SU-DHL-6 (cell line): ENCODE measurements around the gene FOXK1.

Source experiments
- H2AFZ ChIP-seq: fragments of 200-600 bp; sonication (generic); 2 replicates; pipeline ENCODE4 v1.6.1; 2014; ENCODE audit warnings: low read depth, mild to moderate bottlenecking, moderate library complexity, mixed read lengths, antibody characterized with exemption, low read length; ENCODE audit not compliant: severe bottlenecking
- H3F3A ChIP-seq: fragments of 200-600 bp; shearing (Covaris generic); 2 replicates; pipeline ENCODE4 v1.6.0; 2016; ENCODE audit warnings: antibody characterized with exemption, mild to moderate bottlenecking; ENCODE audit not compliant: insufficient read depth
- H3K27ac ChIP-seq: fragments of 200-600 bp; sonication (generic); 2 replicates; pipeline ENCODE4 v1.5.1; 2016; ENCODE audit warnings: low read depth, mild to moderate bottlenecking, low read length, moderate library complexity, mixed read lengths
- H3K27me3 ChIP-seq: fragments of 200-600 bp; sonication (generic), shearing (Covaris generic); 2 replicates; pipeline ENCODE4 v1.6.0; 2014; ENCODE audit warnings: mild to moderate bottlenecking, low read length
- H3K36me3 ChIP-seq: fragments of 200-600 bp; sonication (generic); 2 replicates; pipeline ENCODE4 v1.6.1; 2014; ENCODE audit warnings: mild to moderate bottlenecking, low read length, mixed read lengths
- H3K4me2 ChIP-seq: fragments of 300-600, 200-600 bp; shearing (Covaris generic), sonication (generic); 2 replicates; pipeline ENCODE4 v1.6.0; 2014; ENCODE audit warnings: low read length, low read depth, mild to moderate bottlenecking; ENCODE audit not compliant: poor library complexity, severe bottlenecking
- H3K4me3 ChIP-seq: fragments of 200-600 bp; sonication (generic); 2 replicates; pipeline ENCODE4 v1.5.1; 2014; ENCODE audit warnings: antibody characterized with exemption, low read length, mild to moderate bottlenecking, mixed read lengths; ENCODE audit not compliant: insufficient read depth, poor library complexity, severe bottlenecking
- H3K79me2 ChIP-seq: fragments of 200-600 bp; sonication (generic); 2 replicates; pipeline ENCODE4 v1.6.1; 2014; ENCODE audit warnings: mild to moderate bottlenecking, low read length, moderate library complexity; ENCODE audit not compliant: insufficient read depth
- H3K9ac ChIP-seq: fragments of 200-600 bp; sonication (generic); 2 replicates; pipeline ENCODE4 v1.7.0; 2014; ENCODE audit warnings: mild to moderate bottlenecking, low read length
- H3K9me2 ChIP-seq: fragments of 200-600 bp; sonication (generic); replicated peaks from 2 replicates; pipeline ENCODE4 v1.6.1; 2014; ENCODE audit warnings: low read length; ENCODE audit not compliant: insufficient read depth
- H3K9me3 ChIP-seq: fragments of 200-600 bp; sonication (generic); 2 replicates; pipeline ENCODE4 v1.6.1; 2014; ENCODE audit warnings: low read length, mixed read lengths; ENCODE audit not compliant: insufficient read depth
- H4K20me1 ChIP-seq: fragments of 200-600 bp; sonication (generic); 2 replicates; pipeline ENCODE4 v1.6.1; 2014; ENCODE audit warnings: low read depth, mild to moderate bottlenecking, antibody characterized with exemption, low read length, moderate library complexity, mixed read lengths
- CTCF ChIP-seq: fragments of 200-600 bp; sonication (generic); IDR thresholded peaks from one replicate; pipeline ENCODE4 v1.5.1; 2017; ENCODE audit warnings: antibody characterized with exemption, mild to moderate bottlenecking, low read length, moderate library complexity; ENCODE audit not compliant: insufficient read depth, poor library complexity, severe bottlenecking
- EZH2phosphoT487 ChIP-seq: fragments of 200-600 bp; sonication (generic), shearing (Covaris generic); conservative IDR thresholded peaks from 2 replicates; pipeline ENCODE4 v1.6.1; 2018; ENCODE audit warnings: mild to moderate bottlenecking, antibody characterized with exemption, low read length, moderate library complexity, mixed read lengths

The FOXK1 gene

GRCh38 chr7:4706384-4707216 lies 24.5 kb downstream of the FOXK1 start:
- Histone ChIP-seq H3K36me3 (no peaks in the 10 kb centered on the region), H3K4me2 (no peak overlapping the region), H2AFZ (no peak overlapping the region), H3F3A (no peaks in the 10 kb centered on the region), H3K9ac (no peak overlapping the region), H3K27ac (no peak overlapping the region), H4K20me1 (no peaks in the 10 kb centered on the region), H3K9me3 (no peaks in the 10 kb centered on the region), H3K79me2 (peaks cover 87% of the 10 kb centered on the region), H3K27me3 (no peaks in the 10 kb centered on the region), H3K9me2 (no peaks in the 10 kb centered on the region), H3K4me3 (no peak overlapping the region)
- no peak for TF ChIP-seq CTCF
- TF ChIP-seq EZH2phosphoT487: no peak

GRCh38 chr7:4707217-4707741 lies 25.2 kb downstream of the FOXK1 start:
- Histone ChIP-seq H2AFZ (no peak overlapping the region), H3K9me3 (no peaks in the 10 kb centered on the region), H3F3A (no peaks in the 10 kb centered on the region), H3K27me3 (no peaks in the 10 kb centered on the region), H3K9ac (no peak overlapping the region), H3K79me2 (peaks cover 86% of the 10 kb centered on the region), H3K4me2 (no peak overlapping the region), H3K4me3 (no peak overlapping the region), H3K27ac (no peak overlapping the region), H3K36me3 (no peaks in the 10 kb centered on the region), H3K9me2 (no peaks in the 10 kb centered on the region), H4K20me1 (no peaks in the 10 kb centered on the region)
- no peak for TF ChIP-seq EZH2phosphoT487
- TF ChIP-seq CTCF: no peak

GRCh38 chr7:4707980-4708411 lies 25.9 kb downstream of the FOXK1 start:
- Histone ChIP-seq H3K27ac (no peak overlapping the region), H3K9me3 (no peaks in the 10 kb centered on the region), H4K20me1 (peaks cover 5% of the 10 kb centered on the region; the same call in 1 of the 2 replicates), H2AFZ (no peak overlapping the region), H3K79me2 (peaks cover 86% of the 10 kb centered on the region), H3K4me3 (no peak overlapping the region), H3K9me2 (no peaks in the 10 kb centered on the region), H3K27me3 (no peaks in the 10 kb centered on the region), H3F3A (no peaks in the 10 kb centered on the region), H3K4me2 (no peak overlapping the region), H3K36me3 (no peaks in the 10 kb centered on the region), H3K9ac (no peak overlapping the region)
- TF ChIP-seq EZH2phosphoT487 (no peak), CTCF (no peak)
